Activated T-cell treated with anti-CD3 and anti-CD28 coated beads for 1 hour (primary cell): Measurements from ENCODE around the gene ARHGAP44.

Experiments
- DNase-seq: peaks from one replicate; pipeline ENCODE4 v3.0.0-alpha.2; 2020; ENCODE audit warnings: low read depth

Gene ARHGAP44

DNA sequence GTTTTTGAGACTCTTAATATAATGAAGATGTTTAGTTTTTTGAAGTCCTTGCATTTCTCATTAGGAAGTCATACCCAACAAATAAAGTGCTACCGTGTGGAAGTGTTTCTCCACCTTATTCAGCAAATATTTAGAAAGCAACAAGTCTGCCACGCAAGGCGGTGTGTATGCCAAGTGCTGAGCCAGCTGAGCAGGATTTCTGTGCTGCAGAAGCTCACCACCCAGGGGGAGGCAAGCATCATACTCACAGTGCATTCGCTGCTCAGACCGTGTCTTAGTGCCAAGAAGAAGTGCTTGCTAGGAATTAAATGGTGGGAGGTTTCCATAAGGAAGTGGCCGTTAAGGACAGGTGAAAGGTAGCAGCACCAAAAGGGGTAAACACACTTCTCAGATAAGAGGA is 111.2 kb downstream of the ARHGAP44 start:
- no peak for DNase-seq

- DNase-seq: no peak
These were observed 112.7 kb downstream of the ARHGAP44 start for GRCh38 chr17:12902046-12902445.

DNA sequence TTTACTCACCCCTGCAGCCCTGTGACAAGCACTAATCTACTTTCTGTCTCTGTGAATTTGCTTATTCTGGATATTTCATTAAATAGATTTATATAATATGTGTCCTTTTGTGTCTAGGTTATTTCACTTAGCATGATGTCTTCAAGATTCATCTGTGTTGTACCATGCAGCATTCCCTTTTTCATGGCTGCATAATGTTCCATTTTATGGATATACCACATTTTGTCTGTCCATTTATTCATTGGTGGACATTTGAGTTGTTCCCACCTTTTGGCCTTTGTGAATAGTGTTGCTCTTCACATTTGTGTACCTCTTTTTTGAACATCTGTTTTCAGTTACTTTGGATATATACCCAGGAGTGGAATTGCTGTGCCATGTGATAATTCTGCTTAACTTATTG is 118.2 kb downstream of the ARHGAP44 start:
- no peak for DNase-seq

DNA sequence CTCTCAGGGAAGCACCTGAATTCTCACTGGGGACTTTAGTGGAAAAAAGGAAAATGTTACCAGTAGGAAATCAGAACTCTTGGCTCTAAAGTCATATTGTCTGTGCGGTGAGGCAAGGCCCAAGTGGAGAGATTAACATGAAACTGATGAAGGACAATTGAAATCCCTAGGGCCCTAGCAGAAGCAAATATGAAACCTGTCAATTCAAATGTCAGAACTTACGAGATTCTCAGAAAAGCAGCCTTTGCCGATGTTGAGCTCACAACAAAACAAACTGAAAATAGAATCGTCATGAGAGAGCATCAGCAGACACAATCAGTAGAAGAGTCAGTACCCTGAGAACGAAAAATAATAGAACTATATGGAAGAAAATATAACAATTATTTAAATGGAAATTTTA is 119.7 kb downstream of the ARHGAP44 start:
- no peak for DNase-seq

GRCh38 chr17:12909511-12909910 is 120.2 kb downstream of the ARHGAP44 start:
- DNase-seq: no peak

GRCh38 chr17:12911239-12911638 is 121.9 kb downstream of the ARHGAP44 start:
- no peak for DNase-seq

DNA sequence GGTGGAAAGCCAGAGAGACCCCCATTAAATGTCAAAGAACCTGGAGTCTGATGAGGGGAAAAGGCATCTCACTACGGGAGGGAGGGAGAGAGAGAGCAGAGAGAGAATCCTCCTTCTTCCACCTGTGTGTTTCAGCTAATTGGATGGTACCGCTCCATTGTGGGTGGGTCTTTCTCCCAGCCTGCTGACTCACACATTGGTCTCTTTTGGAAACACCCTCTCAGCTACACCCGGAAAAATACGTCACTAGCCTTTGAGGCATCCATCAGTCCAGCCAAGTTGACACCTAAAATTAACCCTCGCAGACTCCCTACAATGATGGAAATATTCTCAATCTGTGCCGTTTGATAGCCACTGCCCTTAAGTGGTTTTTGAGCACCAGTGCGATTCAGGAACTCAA is 128.1 kb downstream of the ARHGAP44 start:
- DNase-seq: no peak

DNA sequence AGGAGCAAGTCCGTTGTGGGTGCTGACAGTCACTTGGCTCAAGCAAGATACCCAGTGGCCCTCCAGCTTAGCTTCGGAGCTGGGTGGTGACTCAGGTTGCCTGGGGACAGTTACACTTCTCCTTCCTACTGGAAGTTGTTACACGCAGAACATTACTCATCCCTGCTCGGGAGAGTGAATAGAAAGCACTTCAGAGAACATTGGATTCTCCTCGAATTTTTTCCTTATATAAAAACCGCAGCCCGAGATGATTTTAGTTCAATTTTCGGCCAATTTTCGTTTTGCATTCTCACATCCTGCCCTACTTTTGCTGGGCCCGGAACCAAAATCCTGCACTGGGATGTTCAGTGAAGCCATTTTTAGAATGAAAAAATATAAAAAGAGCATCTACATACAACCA is 128.8 kb downstream of the ARHGAP44 start:
- no peak for DNase-seq

DNA sequence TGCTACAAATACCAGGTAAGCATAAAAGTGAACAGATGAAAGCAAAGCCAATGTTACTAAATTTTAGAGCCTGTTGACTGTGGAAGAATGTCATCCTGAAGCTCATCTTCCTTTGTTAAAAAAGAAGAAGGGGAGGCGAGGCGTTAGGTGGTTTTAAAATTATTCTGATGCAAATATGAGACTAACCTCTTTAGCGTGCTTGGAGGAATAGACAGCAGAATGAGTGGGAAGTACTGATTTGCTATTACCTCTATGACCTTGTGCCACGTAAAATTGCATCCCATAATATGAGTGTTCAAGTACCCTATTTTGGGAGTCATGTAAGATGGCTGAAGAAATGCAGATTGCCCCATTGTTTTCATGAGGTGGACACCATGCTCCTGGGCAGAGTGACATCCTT is 132.8 kb downstream of the ARHGAP44 start:
- no peak for DNase-seq

GRCh38 chr17:12924614-12925013 is 135.3 kb downstream of the ARHGAP44 start:
- DNase-seq: no peak

GRCh38 chr17:12927001-12927400 is 137.7 kb downstream of the ARHGAP44 start:
- DNase-seq: no peak

DNA sequence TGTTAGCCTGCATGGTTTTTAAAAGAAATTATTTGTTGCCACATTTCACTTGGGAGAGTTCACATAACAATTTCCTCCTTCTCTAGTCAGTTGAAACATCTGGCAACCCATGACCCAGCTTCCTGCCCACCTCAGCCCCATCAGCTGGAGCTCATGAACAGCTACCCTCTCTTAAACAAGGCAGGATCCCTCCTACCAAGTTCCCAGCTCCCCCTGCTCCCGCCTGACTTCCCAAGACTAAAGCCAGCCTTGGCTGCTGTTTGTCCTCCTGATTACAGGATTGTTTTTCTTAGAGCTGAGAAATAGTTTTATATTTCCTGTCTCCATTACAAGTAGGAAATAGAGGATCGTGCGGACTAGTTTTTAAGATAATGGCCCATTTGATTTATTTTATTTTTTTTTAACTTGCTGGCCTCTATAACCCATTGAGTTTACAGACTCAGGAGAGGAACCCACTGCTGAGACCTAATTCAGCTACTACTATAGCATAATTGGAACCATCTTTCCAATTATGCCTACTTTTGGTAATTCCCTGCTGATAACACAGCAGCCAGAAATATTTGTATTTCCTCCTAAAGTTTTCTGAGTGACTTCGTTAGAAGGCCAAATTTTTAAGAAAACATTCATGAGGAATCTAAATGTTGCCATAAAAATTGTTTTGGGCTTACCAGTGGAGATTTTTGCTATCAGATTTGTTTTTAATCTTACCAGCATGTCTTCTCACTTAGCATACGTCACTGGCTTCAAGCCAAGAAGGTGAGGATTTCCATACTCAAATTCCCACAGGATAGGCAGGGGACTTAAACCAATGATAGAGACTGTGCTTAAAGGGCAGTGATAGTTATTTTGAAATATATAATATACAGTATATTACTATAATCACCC is 138.5 kb downstream of the ARHGAP44 start:
- DNase-seq: no peak

DNA sequence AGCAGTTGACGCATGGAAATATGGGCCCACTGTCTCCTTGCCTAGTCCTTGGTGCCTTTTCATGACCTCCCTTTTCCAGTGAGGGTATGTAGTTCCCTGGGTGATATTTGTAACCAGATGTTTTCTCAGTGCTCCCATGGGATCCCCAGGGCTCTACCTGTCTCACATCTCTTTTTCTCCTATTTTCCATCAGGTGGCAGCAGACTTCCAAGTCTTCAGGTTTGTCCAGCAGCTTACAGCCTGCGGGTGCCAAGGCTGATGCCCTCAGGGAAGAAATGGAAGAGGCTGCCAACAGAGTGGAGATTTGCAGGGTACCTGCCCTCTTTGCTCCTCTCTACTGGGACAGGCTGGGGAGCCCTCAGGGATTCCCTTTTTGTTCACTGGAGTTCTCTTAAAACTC is 139.4 kb downstream of the ARHGAP44 start:
- no peak for DNase-seq

GRCh38 chr17:12936501-12936900 is 147.2 kb downstream of the ARHGAP44 start:
- no peak for DNase-seq

DNA sequence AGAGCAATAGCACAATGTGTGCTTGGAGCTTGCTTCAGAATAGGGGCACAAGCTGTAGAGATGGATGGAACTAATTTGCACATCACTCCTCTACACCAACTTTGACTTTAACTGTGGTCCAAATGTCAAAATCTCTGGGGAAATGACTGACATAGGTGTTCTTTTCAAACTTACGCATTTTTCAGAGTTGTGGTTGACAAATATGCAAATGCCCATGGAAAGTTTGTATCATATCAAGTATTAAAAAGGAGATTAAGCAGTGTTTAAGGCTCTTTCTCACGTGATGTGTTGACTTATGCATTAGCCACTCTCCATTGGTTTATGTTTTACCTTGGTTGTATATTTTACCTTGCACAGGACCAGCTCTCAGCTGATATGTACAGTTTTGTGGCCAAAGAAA is 151.4 kb downstream of the ARHGAP44 start:
- no peak for DNase-seq

- no peak for DNase-seq
These were observed 157.7 kb downstream of the ARHGAP44 start for GRCh38 chr17:12947047-12947446.

- DNase-seq: no peak
These were observed 162.7 kb downstream of the ARHGAP44 start for GRCh38 chr17:12952012-12952411.

GRCh38 chr17:12953156-12953555 is 163.9 kb downstream of the ARHGAP44 start:
- DNase-seq: no peak

DNA sequence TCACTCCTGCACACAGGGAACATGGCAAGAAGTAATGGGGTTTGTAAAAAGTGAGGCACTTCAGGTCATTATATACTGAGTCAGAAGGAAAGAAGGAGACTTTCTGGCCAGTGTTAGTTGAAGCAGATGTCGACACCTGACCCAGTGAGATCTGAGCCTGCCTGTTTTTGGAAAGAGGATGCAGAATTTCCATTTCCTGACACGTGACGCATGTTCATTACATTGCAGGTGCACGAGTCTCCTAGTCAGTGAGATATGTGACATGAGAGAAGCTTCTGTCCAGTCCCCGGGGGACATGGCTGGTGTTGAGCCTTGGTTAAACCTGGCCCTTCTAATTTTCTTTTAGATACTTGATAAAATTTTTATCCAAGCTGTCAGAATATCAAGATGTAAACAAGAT is 166.2 kb downstream of the ARHGAP44 start:
- DNase-seq: no peak

DNA sequence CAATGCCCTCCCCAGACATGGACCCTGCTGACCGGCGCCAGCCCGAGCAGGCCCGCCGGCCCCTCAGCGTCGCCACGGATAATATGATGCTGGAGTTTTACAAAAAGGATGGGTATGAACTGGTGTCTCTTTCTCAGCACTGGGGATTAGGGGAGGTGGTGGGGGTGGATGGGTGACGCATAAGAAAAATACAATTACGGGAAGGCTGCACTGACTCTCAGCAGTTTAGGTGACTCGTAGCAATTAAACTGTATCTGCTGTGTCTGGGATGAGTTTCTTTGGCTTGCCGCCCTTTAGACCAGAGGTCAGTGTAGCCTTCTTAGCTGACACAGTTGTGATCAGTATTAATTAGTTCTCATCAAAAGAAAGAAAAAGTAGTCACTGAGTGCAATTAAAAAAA is 169.5 kb downstream of the ARHGAP44 start:
- no peak for DNase-seq

GRCh38 chr17:12959441-12959840 is 170.1 kb downstream of the ARHGAP44 start:
- DNase-seq: no peak

- DNase-seq: no peak
These were observed 172.4 kb downstream of the ARHGAP44 start for GRCh38 chr17:12961655-12962054.

GRCh38 chr17:12963505-12963904 is 174.2 kb downstream of the ARHGAP44 start:
- DNase-seq: no peak

- DNase-seq: no peak
These were observed 174.9 kb downstream of the ARHGAP44 start for GRCh38 chr17:12964162-12964561.
